AG09309 (cell line): ENCODE results near the gene PHF2.

Experiments
- DNase-seq: peaks from one replicate; pipeline ENCODE4 v3.0.0-alpha.2; 2010; ENCODE audit warnings: low read depth
- H3K4me3 ChIP-seq: 2 replicates; pipeline ENCODE4 v1.5.1; 2011; ENCODE audit warnings: mild to moderate bottlenecking, low read depth, low read length, moderate library complexity; ENCODE audit not compliant: control insufficient read depth
- CTCF ChIP-seq: IDR thresholded peaks from 2 replicates; pipeline ENCODE4 v1.5.1; 2011; ENCODE audit warnings: mild to moderate bottlenecking, low read depth, low read length, inconsistent platforms; ENCODE audit not compliant: insufficient read depth, control insufficient read depth; ENCODE audit errors: missing control alignments

Gene PHF2

GRCh38 chr9:93652604-93653592 lies 76.5 kb downstream of the PHF2 start:
- TF ChIP-seq CTCF: no peak
- no peak for DNase-seq
- H3K4me3 ChIP-seq: no peak overlapping the region

- TF ChIP-seq CTCF: no peak
- H3K4me3 ChIP-seq: no peak overlapping the region
- no peak for DNase-seq
These were observed 77.4 kb downstream of the PHF2 start for GRCh38 chr9:93653760-93654159.

GRCh38 chr9:93654351-93654961 lies 78.1 kb downstream of the PHF2 start:
- no peak for TF ChIP-seq CTCF
- H3K4me3 ChIP-seq: no peak overlapping the region
- DNase-seq: no peak

GRCh38 chr9:93655621-93656425 lies 79.4 kb downstream of the PHF2 start:
- DNase-seq: no peak
- TF ChIP-seq CTCF: no peak
- H3K4me3 ChIP-seq: no peak overlapping the region

GRCh38 chr9:93656426-93657239 lies 80.2 kb downstream of the PHF2 start:
- no peak for DNase-seq
- no peak overlapping the region for H3K4me3 ChIP-seq
- TF ChIP-seq CTCF: no peak
